ENCODE results near the gene KLHL26. TPM values are rescaled to one million over a fixed set of nuclear protein-coding genes. Genes with fewer than 3 reads are reported as not detected.

KLHL26 gene
- total RNA-seq, 2 experiments from 2014 or later, result 13.7 to 19.0 TPM

- no peak for TF ChIP-seq CTCF (IDR thresholded peaks at IDR 0.05)
- no peaks in the 10 kb centered on the region for H3K9me3 ChIP-seq (ENCODE audit: control insufficient read depth in 1 of 2, insufficient read depth in 1 of 2, low read length in 2 of 2)
- no peaks in the 10 kb centered on the region for H3K4me1 ChIP-seq (ENCODE audit: insufficient read depth, low read length)
- H3K27me3 ChIP-seq (ENCODE audit: control insufficient read depth in 1 of 2, insufficient read depth in 2 of 2, low read length in 2 of 2), result peaks cover under 1 to 12% of the 10 kb centered on the region in 2 experiments
- ATAC-seq (ENCODE audit: poor library complexity) (no peak), DNase-seq (no peak)
- no peaks in the 10 kb centered on the region for H3K36me3 ChIP-seq (ENCODE audit: insufficient read depth, low read length)
- H3K27ac ChIP-seq (ENCODE audit: low read depth in 1 of 2, low read length in 2 of 2), result no peak overlapping the region
- intact Hi-C loops (cut with DNase I, micrococcal nuclease), result no loop called here
- Mint-ChIP-seq H3K4me3 (no peak overlapping the region), H3K9me3 (no peaks in the 10 kb centered on the region), H3K27me3 (peaks cover 28% of the 10 kb centered on the region), H3K36me3 (ENCODE audit: low read depth) (no peaks in the 10 kb centered on the region), H3K4me1 (ENCODE audit: low read depth) (no peaks in the 10 kb centered on the region), H3K27ac (no peak overlapping the region)
- no peak overlapping the region for H3K4me3 ChIP-seq (ENCODE audit: low read length)
- ChIA-PET POLR2A (no interaction called here), CTCF (no interaction called here)
Observed at GRCh38 chr19:18620902-18621301, 15.9 kb upstream of the KLHL26 start.

- H3K27me3 Mint-ChIP-seq, result peaks cover 5% of the 10 kb centered on the region
- Histone ChIP-seq H3K4me3 (ENCODE audit: low read length) (no peak overlapping the region), H3K27me3 (ENCODE audit: control insufficient read depth in 1 of 2, insufficient read depth in 2 of 2, low read length in 2 of 2) (no peaks in the 10 kb centered on the region), H3K36me3 (ENCODE audit: insufficient read depth, low read length) (no peaks in the 10 kb centered on the region), H3K27ac (ENCODE audit: low read depth in 1 of 2, low read length in 2 of 2) (no peak overlapping the region), H3K9me3 (ENCODE audit: control insufficient read depth in 1 of 2, insufficient read depth in 1 of 2, low read length in 2 of 2) (no peaks in the 10 kb centered on the region), H3K4me1 (ENCODE audit: insufficient read depth, low read length) (no peaks in the 10 kb centered on the region)
- CTCF ChIA-PET, result no interaction called here
- DNase-seq, result no peak
- ATAC-seq (ENCODE audit: poor library complexity), result no peak
- no peak overlapping the region for H3K4me3 Mint-ChIP-seq
- intact Hi-C loops (cut with DNase I, micrococcal nuclease), result no loop called here
- no peak overlapping the region for H3K27ac Mint-ChIP-seq
- POLR2A ChIA-PET, result no interaction called here
- no peaks in the 10 kb centered on the region for H3K9me3 Mint-ChIP-seq
- TF ChIP-seq CTCF (IDR thresholded peaks at IDR 0.05), result no peak
- no peaks in the 10 kb centered on the region for H3K4me1 Mint-ChIP-seq (ENCODE audit: low read depth)
- H3K36me3 Mint-ChIP-seq (ENCODE audit: low read depth), result no peaks in the 10 kb centered on the region
Observed at GRCh38 chr19:18626906-18627305, 9.9 kb upstream of the KLHL26 start.

- ChIA-PET POLR2A (interaction anchor here (0.9 kb wide), 1 partner anchor 41 kb away, joined by 3 read pairs; the partner anchor contains the start of gene REX1BD), CTCF (no interaction called here)
- no peak overlapping the region for H3K27ac Mint-ChIP-seq
- no peaks in the 10 kb centered on the region for H3K36me3 Mint-ChIP-seq (ENCODE audit: low read depth)
- no peaks in the 10 kb centered on the region for H3K27me3 ChIP-seq (ENCODE audit: control insufficient read depth in 1 of 2, insufficient read depth in 2 of 2, low read length in 2 of 2)
- no peak overlapping the region for H3K4me3 Mint-ChIP-seq
- intact Hi-C loops (cut with DNase I, micrococcal nuclease), result no loop called here
- H3K4me3 ChIP-seq (ENCODE audit: low read length), result no peak overlapping the region
- peaks cover 5% of the 10 kb centered on the region for H3K27me3 Mint-ChIP-seq
- no peaks in the 10 kb centered on the region for H3K36me3 ChIP-seq (ENCODE audit: insufficient read depth, low read length)
- H3K27ac ChIP-seq (ENCODE audit: low read depth in 1 of 2, low read length in 2 of 2), result no peak overlapping the region
- TF ChIP-seq CTCF (IDR thresholded peaks at IDR 0.05), result no peak
- peaks cover under 1% of the 10 kb centered on the region for H3K4me1 ChIP-seq (ENCODE audit: insufficient read depth, low read length)
- peaks cover under 1% of the 10 kb centered on the region for H3K4me1 Mint-ChIP-seq (ENCODE audit: low read depth)
- no peaks in the 10 kb centered on the region for H3K9me3 ChIP-seq (ENCODE audit: control insufficient read depth in 1 of 2, insufficient read depth in 1 of 2, low read length in 2 of 2)
- no peaks in the 10 kb centered on the region for H3K9me3 Mint-ChIP-seq
- DNase-seq (no peak), ATAC-seq (ENCODE audit: poor library complexity) (no peak)
Observed at GRCh38 chr19:18629166-18630088, 7.4 kb upstream of the KLHL26 start.
